Thyroid gland (tissue), 4 donors: ENCODE data around the gene SKOR2.

Experiments
- POLR2A ChIP-seq, 2 donors: fragments of 450-650 bp; IDR thresholded peaks; one replicate each; pipeline ENCODE4 v1.6.1; 2017; ENCODE audit warnings: antibody characterized with exemption in 2 of 2, mild to moderate bottlenecking in 2 of 2, moderate library complexity in 1 of 2
- TF ChIP-seq, protein P1 (sequence below), 6 experiments: fragments of 200-600 bp in 3 of 6; fragments of 450-650 bp in 3 of 6; sonication (generic) in 3 of 6; IDR thresholded peaks; one replicate each; pipeline ENCODE4 v1.5.1; 2016 to 2019; ENCODE audit warnings: antibody characterized with exemption in 6 of 6, mild to moderate bottlenecking in 2 of 6, inconsistent platforms in 1 of 6, moderate library complexity in 1 of 6

GRCh38 chr18:47286776-47287410, 35.4 kb upstream of the SKOR2 start:
- TF ChIP-seq POLR2A (IDR thresholded peaks at IDR 0.05), result no peak
- TF ChIP-seq, protein P1, sequence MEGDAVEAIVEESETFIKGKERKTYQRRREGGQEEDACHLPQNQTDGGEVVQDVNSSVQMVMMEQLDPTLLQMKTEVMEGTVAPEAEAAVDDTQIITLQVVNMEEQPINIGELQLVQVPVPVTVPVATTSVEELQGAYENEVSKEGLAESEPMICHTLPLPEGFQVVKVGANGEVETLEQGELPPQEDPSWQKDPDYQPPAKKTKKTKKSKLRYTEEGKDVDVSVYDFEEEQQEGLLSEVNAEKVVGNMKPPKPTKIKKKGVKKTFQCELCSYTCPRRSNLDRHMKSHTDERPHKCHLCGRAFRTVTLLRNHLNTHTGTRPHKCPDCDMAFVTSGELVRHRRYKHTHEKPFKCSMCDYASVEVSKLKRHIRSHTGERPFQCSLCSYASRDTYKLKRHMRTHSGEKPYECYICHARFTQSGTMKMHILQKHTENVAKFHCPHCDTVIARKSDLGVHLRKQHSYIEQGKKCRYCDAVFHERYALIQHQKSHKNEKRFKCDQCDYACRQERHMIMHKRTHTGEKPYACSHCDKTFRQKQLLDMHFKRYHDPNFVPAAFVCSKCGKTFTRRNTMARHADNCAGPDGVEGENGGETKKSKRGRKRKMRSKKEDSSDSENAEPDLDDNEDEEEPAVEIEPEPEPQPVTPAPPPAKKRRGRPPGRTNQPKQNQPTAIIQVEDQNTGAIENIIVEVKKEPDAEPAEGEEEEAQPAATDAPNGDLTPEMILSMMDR (IDR thresholded peaks at IDR 0.05), result no peak
